ENCODE measurements around the gene IL17B.

DNA sequence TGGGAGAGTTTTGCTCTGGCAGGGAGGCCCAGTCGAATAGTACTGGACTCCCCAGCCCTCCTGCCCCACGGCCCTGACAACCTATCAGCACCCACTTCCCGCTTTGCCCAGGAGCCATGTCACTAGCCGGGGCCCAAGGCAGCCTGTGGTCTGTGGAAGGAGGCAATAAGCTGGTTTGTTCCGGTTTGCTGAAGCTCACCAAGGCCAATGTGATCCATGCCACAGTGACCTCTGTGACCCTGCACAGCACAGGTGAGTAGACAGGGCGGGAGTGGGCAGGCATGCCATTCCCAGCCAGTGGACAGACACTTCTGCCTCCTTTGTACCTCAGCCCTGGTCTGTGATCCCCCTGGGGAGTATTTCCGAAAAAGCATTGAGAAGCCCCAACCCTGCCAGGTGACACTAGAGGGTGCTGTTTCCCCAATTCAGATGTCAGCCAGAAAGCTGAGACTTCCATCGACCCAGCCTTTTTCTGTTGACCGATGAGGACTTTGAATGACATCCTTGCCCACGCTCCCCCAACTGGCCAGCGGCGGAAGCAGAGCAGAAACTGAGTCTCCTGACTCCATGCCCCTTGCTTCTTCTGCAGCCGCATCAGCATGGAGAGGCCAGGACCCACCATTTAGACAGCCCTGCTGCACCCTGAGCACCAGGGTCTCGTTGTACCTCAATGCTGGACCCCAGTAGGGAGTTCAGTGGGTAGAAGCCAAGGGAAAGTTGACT, 11.7 kb downstream of the IL17B start:
- TF ChIP-seq POLR2AphosphoS5 (IDR thresholded peaks at IDR 0.05; ENCODE audit: low read depth), result no peak
- TF ChIP-seq EZH2phosphoT487 (IDR thresholded peaks at IDR 0.05; ENCODE audit: unreplicated experiment), result no peak
- TF ChIP-seq CTCF (conservative IDR thresholded peaks at IDR 0.05; ENCODE audit: low read depth in 2 of 2), result peak; percentile 85 to 94
- no peak for TF ChIP-seq REST (IDR thresholded peaks at IDR 0.05; ENCODE audit: unreplicated experiment)
- no peak for TF ChIP-seq JUNB (IDR thresholded peaks at IDR 0.05; ENCODE audit: unreplicated experiment)
- TF ChIP-seq CREB1 (CRISPR knock-in tag; IDR thresholded peaks at IDR 0.05; ENCODE audit: low read depth), result no peak
- no peak for TF ChIP-seq EZH2 (IDR thresholded peaks at IDR 0.05; ENCODE audit: low read depth, unreplicated experiment)
- TF ChIP-seq ZNF114 (CRISPR knock-in tag; IDR thresholded peaks at IDR 0.05), result no peak
- TF ChIP-seq NANOG (IDR thresholded peaks at IDR 0.05; ENCODE audit: borderline replicate concordance), result no peak
- TF ChIP-seq STAT1 (IDR thresholded peaks at IDR 0.05; ENCODE audit: unreplicated experiment), result no peak
- no peak for TF ChIP-seq ETS1 (IDR thresholded peaks at IDR 0.05)
- no peak for TF ChIP-seq ZNF331 (CRISPR knock-in tag; IDR thresholded peaks at IDR 0.05; ENCODE audit: low read depth)
- no peak for TF ChIP-seq ZNF462 (CRISPR knock-in tag; IDR thresholded peaks at IDR 0.05)

Data from GM23338 (cell line).